ENCODE measurements around the gene LRBA. TPM values are rescaled to one million over a fixed set of nuclear protein-coding genes. Genes with fewer than 3 reads are reported as not detected.

LRBA gene
- polyA plus RNA-seq, 1 of the 3 experiments (the other 2 are of a cell fraction): 11.4 TPM

- ChIA-PET POLR2A (no interaction called here), CTCF (no interaction called here)
- no peaks in the 10 kb centered on the region for H3K9me2 ChIP-seq
- no peaks in the 10 kb centered on the region for H3K27me3 ChIP-seq (ENCODE audit: insufficient read depth)
- no peak for DNase-seq
- peaks cover 0 to 4% of the 10 kb centered on the region in 2 experiments for H3K36me3 ChIP-seq (replicated peaks in 1 of 2; ENCODE audit: control insufficient read depth in 1 of 2, insufficient read depth in 2 of 2, low read length in 1 of 2)
- H3K4me1 ChIP-seq (ENCODE audit: control insufficient read depth in 1 of 2, insufficient read depth in 2 of 2, low read depth in 1 of 2, low read length in 1 of 2): no peaks in the 10 kb centered on the region; a peak in 1 of 4 replicates
- no peak overlapping the region for H2AFZ ChIP-seq (ENCODE audit: low read depth)
- TF ChIP-seq RXRA (IDR thresholded peaks at IDR 0.05; ENCODE audit: borderline replicate concordance, low read depth) (no peak), USF2 (IDR thresholded peaks at IDR 0.05; ENCODE audit: borderline replicate concordance, low read depth, low read length) (no peak), TAF1 (IDR thresholded peaks at IDR 0.05; ENCODE audit: borderline replicate concordance, low read depth, low read length) (no peak), SMC3 (IDR thresholded peaks at IDR 0.05; ENCODE audit: low read depth, low read length) (no peak), REST (IDR thresholded peaks at IDR 0.05; ENCODE audit: low read depth, low read length) (no peak), FOXM1 (IDR thresholded peaks at IDR 0.05; ENCODE audit: low read depth) (no peak), ELF1 (IDR thresholded peaks at IDR 0.05) (no peak), SIN3A (IDR thresholded peaks at IDR 0.05; ENCODE audit: borderline replicate concordance, low read depth, low read length) (no peak)
- TF ChIP-seq, protein P1, sequence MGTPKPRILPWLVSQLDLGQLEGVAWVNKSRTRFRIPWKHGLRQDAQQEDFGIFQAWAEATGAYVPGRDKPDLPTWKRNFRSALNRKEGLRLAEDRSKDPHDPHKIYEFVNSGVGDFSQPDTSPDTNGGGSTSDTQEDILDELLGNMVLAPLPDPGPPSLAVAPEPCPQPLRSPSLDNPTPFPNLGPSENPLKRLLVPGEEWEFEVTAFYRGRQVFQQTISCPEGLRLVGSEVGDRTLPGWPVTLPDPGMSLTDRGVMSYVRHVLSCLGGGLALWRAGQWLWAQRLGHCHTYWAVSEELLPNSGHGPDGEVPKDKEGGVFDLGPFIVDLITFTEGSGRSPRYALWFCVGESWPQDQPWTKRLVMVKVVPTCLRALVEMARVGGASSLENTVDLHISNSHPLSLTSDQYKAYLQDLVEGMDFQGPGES (IDR thresholded peaks at IDR 0.05; ENCODE audit: low read depth, low read length): no peak
- no peak overlapping the region for H3K27ac ChIP-seq (ENCODE audit: low read depth in 2 of 2, low read length in 1 of 2)
- H3K79me2 ChIP-seq (ENCODE audit: insufficient read depth): no peaks in the 10 kb centered on the region
- H4K20me1 ChIP-seq (ENCODE audit: insufficient read depth): no peaks in the 10 kb centered on the region
- H3F3A ChIP-seq (replicated peaks; ENCODE audit: insufficient read depth): no peaks in the 10 kb centered on the region
- H3K9me3 ChIP-seq: no peaks in the 10 kb centered on the region
- no peak overlapping the region for H3K9ac ChIP-seq
- H3K4me3 ChIP-seq (ENCODE audit: low read depth in 2 of 2, low read length in 1 of 2): no peak overlapping the region
- H3K4me2 ChIP-seq: no peak overlapping the region
These were observed 583.9 kb downstream of the LRBA start for GRCh38 chr4:150431221-150431620.

DNA sequence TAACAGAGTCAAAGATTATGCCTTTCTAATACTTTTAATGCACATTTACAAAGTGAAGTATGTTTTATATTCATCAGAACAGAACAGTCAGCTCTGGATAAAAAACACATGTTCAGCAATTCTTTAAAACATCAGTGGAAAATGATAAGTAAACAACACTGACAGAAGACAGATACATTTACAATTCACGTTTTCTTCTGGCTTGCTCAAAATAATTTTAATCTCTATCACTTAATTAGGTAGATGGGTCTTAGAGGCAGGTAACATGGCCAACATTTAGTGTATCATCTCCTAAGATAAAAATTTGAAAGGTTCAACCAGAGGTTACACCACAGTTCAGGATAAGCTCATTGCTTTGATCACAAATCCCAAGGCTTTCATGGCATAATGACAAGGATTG, 589.9 kb downstream of the LRBA start:
- no peaks in the 10 kb centered on the region for H4K20me1 ChIP-seq (ENCODE audit: insufficient read depth)
- no peak overlapping the region for H3K9ac ChIP-seq
- ChIA-PET CTCF (interaction anchor here (0.7 to 1.6 kb wide), 4 partner anchors 8 to 442 kb away, joined by 3 to 5 read pairs (median 3); no protein-coding TSS in a partner anchor), POLR2A (no interaction called here)
- H3K4me2 ChIP-seq: no peak overlapping the region
- no peaks in the 10 kb centered on the region for H3K36me3 ChIP-seq (replicated peaks in 1 of 2; ENCODE audit: control insufficient read depth in 1 of 2, insufficient read depth in 2 of 2, low read length in 1 of 2)
- DNase-seq: peak; percentile 35
- H2AFZ ChIP-seq (ENCODE audit: low read depth): no peak overlapping the region
- H3K9me3 ChIP-seq: no peaks in the 10 kb centered on the region
- no peaks in the 10 kb centered on the region for H3K9me2 ChIP-seq
- H3K79me2 ChIP-seq (ENCODE audit: insufficient read depth): no peaks in the 10 kb centered on the region
- H3F3A ChIP-seq (replicated peaks; ENCODE audit: insufficient read depth): no peaks in the 10 kb centered on the region
- peak overlapping the region in 1 of 2 experiments; percentile 34; a peak in 1 of 4 replicates for H3K27ac ChIP-seq (ENCODE audit: low read depth in 2 of 2, low read length in 1 of 2)
- no peak overlapping the region for H3K4me3 ChIP-seq (ENCODE audit: low read depth in 2 of 2, low read length in 1 of 2)
- H3K4me1 ChIP-seq (ENCODE audit: control insufficient read depth in 1 of 2, insufficient read depth in 2 of 2, low read depth in 1 of 2, low read length in 1 of 2): peaks cover 0 to 10% of the 10 kb centered on the region in 2 experiments; a peak in 2 of 4 replicates
- TF ChIP-seq POLR2AphosphoS5 (IDR thresholded peaks at IDR 0.05; ENCODE audit: low read depth, low read length) (0 out of 2 replicates have a peak, but pooled peaks have one; percentile 15), MAX (IDR thresholded peaks at IDR 0.05; ENCODE audit: low read depth) (no peak), TCF12 (IDR thresholded peaks at IDR 0.05) (peak; percentile 45), EP300 (IDR thresholded peaks at IDR 0.05; ENCODE audit: borderline replicate concordance in 1 of 2, low read depth in 1 of 2, low read length in 1 of 2) (peak in 1 of 2 experiments; percentile 76; a peak in 2 of 4 replicates), RCOR1 (IDR thresholded peaks at IDR 0.05; ENCODE audit: low read length) (peak; percentile 45; the same call in 1 of the 2 replicates), TEAD4 (IDR thresholded peaks at IDR 0.05; ENCODE audit: borderline replicate concordance, insufficient read depth) (no peak), SIN3A (IDR thresholded peaks at IDR 0.05; ENCODE audit: borderline replicate concordance, low read depth, low read length) (no peak), NFIC (IDR thresholded peaks at IDR 0.05; ENCODE audit: borderline replicate concordance) (no peak), EZH2phosphoT487 (IDR thresholded peaks at IDR 0.05; ENCODE audit: borderline replicate concordance, low read depth) (no peak), GATA2 (CRISPR knock-in tag; IDR thresholded peaks at IDR 0.05) (peak; percentile 85)
- TF ChIP-seq, protein P2, sequence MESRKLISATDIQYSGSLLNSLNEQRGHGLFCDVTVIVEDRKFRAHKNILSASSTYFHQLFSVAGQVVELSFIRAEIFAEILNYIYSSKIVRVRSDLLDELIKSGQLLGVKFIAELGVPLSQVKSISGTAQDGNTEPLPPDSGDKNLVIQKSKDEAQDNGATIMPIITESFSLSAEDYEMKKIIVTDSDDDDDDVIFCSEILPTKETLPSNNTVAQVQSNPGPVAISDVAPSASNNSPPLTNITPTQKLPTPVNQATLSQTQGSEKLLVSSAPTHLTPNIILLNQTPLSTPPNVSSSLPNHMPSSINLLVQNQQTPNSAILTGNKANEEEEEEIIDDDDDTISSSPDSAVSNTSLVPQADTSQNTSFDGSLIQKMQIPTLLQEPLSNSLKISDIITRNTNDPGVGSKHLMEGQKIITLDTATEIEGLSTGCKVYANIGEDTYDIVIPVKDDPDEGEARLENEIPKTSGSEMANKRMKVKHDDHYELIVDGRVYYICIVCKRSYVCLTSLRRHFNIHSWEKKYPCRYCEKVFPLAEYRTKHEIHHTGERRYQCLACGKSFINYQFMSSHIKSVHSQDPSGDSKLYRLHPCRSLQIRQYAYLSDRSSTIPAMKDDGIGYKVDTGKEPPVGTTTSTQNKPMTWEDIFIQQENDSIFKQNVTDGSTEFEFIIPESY (IDR thresholded peaks at IDR 0.05; ENCODE audit: borderline replicate concordance, low read depth): no peak
- WGBS (ENCODE audit: low lambda C conversion rate): 19% methylated on average over 1 of the region's 1 CpG
- no peaks in the 10 kb centered on the region for H3K27me3 ChIP-seq (ENCODE audit: insufficient read depth)

Measured in SK-N-SH (cell line).